HCT116 (cell line): ENCODE results near the gene ZNF860. TPM values are rescaled to one million over a fixed set of nuclear protein-coding genes. Genes with fewer than 3 reads are reported as not detected.

Source experiments
- ATAC-seq: fragments of 200-7000 bp; cut with Tn5 transposase; 2 replicates; pipeline ENCODE4 v1.9.1; 2020; ENCODE audit warnings: mild to moderate bottlenecking, moderate library complexity
- BruUV-seq: library from RNA; stranded (reverse); fragments of 400-500 nt; replicated peaks from 2 replicates; lab custom pipeline; 2021; lab: Mats Ljungman, UMichigan
- CTCF ChIA-PET: fragments of 300-600 bp; sonication (Branson Sonifier 250); formaldehyde crosslinking; loops from one replicate; lab custom pipeline; 2021; ENCODE audit warnings: antibody characterized with exemption; lab: Charles Lee
- POLR2A ChIA-PET: fragments of 300-600, 350-600 bp; sonication (Branson Sonifier 250); formaldehyde crosslinking; loops from one replicate; lab custom pipeline; 2021; ENCODE audit warnings: antibody characterized with exemption; lab: Charles Lee
- RAD21 ChIA-PET, 2 experiments: fragments of 300-600 bp; sonication (Branson Sonifier 250); formaldehyde crosslinking; loops; one replicate each; lab custom pipeline; 2023; ENCODE audit warnings: low total read pairs in 2 of 2; ENCODE audit not compliant: uncharacterized antibody in 2 of 2, unreplicated experiment in 2 of 2, low non-redundant PET in 1 of 2; lab: Charles Lee
- DNase-seq: peaks from one replicate; pipeline ENCODE4 v3.0.0-alpha.2; 2010; ENCODE audit warnings: low read depth, low spot score
- H2AFZ ChIP-seq: fragments of 200-600 bp; shearing (Covaris generic), sonication (generic); 2 replicates; pipeline ENCODE4 v1.6.1; 2017; ENCODE audit warnings: low read depth, mixed run types, mixed read lengths, antibody characterized with exemption, low read length; ENCODE audit not compliant: poor library complexity, severe bottlenecking
- H3K27ac ChIP-seq: 2 replicates; pipeline ENCODE4 v1.5.1; 2012; ENCODE audit warnings: low read depth, low read length
- H3K27me3 ChIP-seq: fragments of 200-600 bp; sonication (generic); 2 replicates; pipeline ENCODE4 v1.6.1; 2016; ENCODE audit warnings: mixed run types, low read length, mixed read lengths; ENCODE audit not compliant: insufficient read depth
- H3K36me3 ChIP-seq, 2 experiments: fragments of 200-500 bp in 1 of 2; fragments of 200-600 bp in 1 of 2; sonication (Bioruptor generic) in 1 of 2; sonication (generic) in 1 of 2; 2 replicates each; pipeline versions ENCODE4 v1.5.1 to v1.6.1; 2014 to 2016; ENCODE audit warnings: low read length in 2 of 2, inconsistent platforms in 1 of 2, mixed read lengths in 1 of 2, mixed run types in 1 of 2; ENCODE audit not compliant: insufficient read depth in 2 of 2, control insufficient read depth in 1 of 2
- H3K4me1 ChIP-seq, 2 experiments: fragments of 200-600 bp in 1 of 2; sonication (generic) in 1 of 2; 2 replicates each; pipeline versions ENCODE4 v1.5.1 to v1.6.1; 2012 to 2017; ENCODE audit warnings: low read length in 2 of 2, inconsistent platforms in 1 of 2, mild to moderate bottlenecking in 1 of 2, mixed read lengths in 1 of 2, mixed run types in 1 of 2, moderate library complexity in 1 of 2; ENCODE audit not compliant: insufficient read depth in 2 of 2, control insufficient read depth in 1 of 2
- H3K4me2 ChIP-seq: fragments of 200-600 bp; sonication (generic); 2 replicates; pipeline ENCODE4 v1.6.1; 2017; ENCODE audit warnings: mixed run types, low read length, mixed read lengths
- H3K4me3 ChIP-seq, 2 experiments: fragments of 200-600 bp in 1 of 2; sonication (generic) in 1 of 2; replicated peaks in 1 of 2; 2 replicates each; pipeline ENCODE4 v1.5.1; 2011 to 2016; ENCODE audit warnings: low read length in 2 of 2, control low read depth in 1 of 2, low read depth in 1 of 2, mild to moderate bottlenecking in 1 of 2, mixed read lengths in 1 of 2, mixed run types in 1 of 2
- H3K79me2 ChIP-seq: fragments of 200-600 bp; sonication (generic); 2 replicates; pipeline ENCODE4 v1.6.1; 2017; ENCODE audit warnings: mild to moderate bottlenecking, mixed run types, low read length, moderate library complexity, mixed read lengths; ENCODE audit not compliant: insufficient read depth
- H3K9ac ChIP-seq: fragments of 200-600 bp; sonication (generic); 2 replicates; pipeline ENCODE4 v1.6.1; 2016; ENCODE audit warnings: low read length, mixed read lengths
- H3K9me2 ChIP-seq: fragments of 200-600 bp; sonication (generic), shearing (Covaris generic); 2 replicates; pipeline ENCODE4 v1.6.1; 2017; ENCODE audit warnings: mixed run types, mild to moderate bottlenecking, moderate library complexity; ENCODE audit not compliant: insufficient read depth
- H3K9me3 ChIP-seq, 2 experiments: fragments of 200-500 bp in 1 of 2; fragments of 200-600 bp in 1 of 2; sonication (Bioruptor generic) in 1 of 2; sonication (generic) in 1 of 2; 2 replicates each; pipeline ENCODE4 v1.6.1; 2014 to 2017; ENCODE audit warnings: low read length in 2 of 2, mixed read lengths in 2 of 2, inconsistent platforms in 1 of 2, low read depth in 1 of 2, mild to moderate bottlenecking in 1 of 2, mixed run types in 1 of 2, moderate library complexity in 1 of 2; ENCODE audit not compliant: control insufficient read depth in 1 of 2, insufficient read depth in 1 of 2
- H4K20me1 ChIP-seq: fragments of 200-600 bp; sonication (generic), shearing (Covaris generic); 2 replicates; pipeline ENCODE4 v1.6.1; 2017; ENCODE audit warnings: mixed run types, mild to moderate bottlenecking, moderate library complexity; ENCODE audit not compliant: insufficient read depth
- CBX3 ChIP-seq: IDR thresholded peaks from 2 replicates; pipeline ENCODE4 v1.6.1; 2012; ENCODE audit warnings: low read depth
- EZH2 ChIP-seq: fragments of 200-600 bp; sonication (generic); IDR thresholded peaks from 2 replicates; pipeline ENCODE4 v1.6.1; 2017; ENCODE audit warnings: antibody characterized with exemption, mixed run types
- JUND ChIP-seq: IDR thresholded peaks from 2 replicates; pipeline ENCODE4 v1.6.1; 2012
- POLR2A ChIP-seq: IDR thresholded peaks from 2 replicates; pipeline ENCODE4 v1.7.0; 2011; ENCODE audit warnings: borderline replicate concordance; ENCODE audit not compliant: insufficient read depth, insufficient read length; ENCODE audit errors: extremely low read depth
- POLR2AphosphoS5 ChIP-seq: IDR thresholded peaks from 2 replicates; pipeline ENCODE4 v1.6.1; 2011; ENCODE audit warnings: mild to moderate bottlenecking, low read depth, low read length, moderate library complexity
- SIN3A ChIP-seq: IDR thresholded peaks from 2 replicates; pipeline ENCODE4 v1.6.1; 2012; ENCODE audit warnings: low read depth
- SRF ChIP-seq: IDR thresholded peaks from 2 replicates; pipeline ENCODE4 v1.6.1; 2012; ENCODE audit warnings: low read depth
- TCF7L2 ChIP-seq: IDR thresholded peaks from 2 replicates; pipeline ENCODE4 v1.7.0; 2011; ENCODE audit warnings: borderline replicate concordance, inconsistent platforms; ENCODE audit not compliant: insufficient read depth, insufficient read length; ENCODE audit errors: extremely low read depth
- YY1 ChIP-seq: IDR thresholded peaks from 2 replicates; pipeline ENCODE4 v1.6.1; 2011; ENCODE audit warnings: low read length, low read depth, moderate library complexity, mild to moderate bottlenecking; ENCODE audit not compliant: insufficient replicate concordance; ENCODE audit errors: extremely low read depth
- intact Hi-C: fragments of 100-400 bp; cut with micrococcal nuclease; formaldehyde crosslinking; loops from 2 replicates; pipeline ENCODE4 v1.10.0; 2022
- total RNA-seq: library from RNA; stranded (reverse); gene quantifications from one replicate; pipeline ENCODE4 v1.2.1, GENCODE V29; 2021; ENCODE audit not compliant: unreplicated experiment
- TF ChIP-seq, protein P1 (sequence below): IDR thresholded peaks from 2 replicates; pipeline ENCODE4 v1.6.1; 2011; ENCODE audit warnings: mild to moderate bottlenecking, low read length, moderate library complexity; ENCODE audit not compliant: insufficient replicate concordance; ENCODE audit errors: extremely low read depth
- TF ChIP-seq, protein P2 (sequence below), 3 experiments: fragments of 200-600 bp in 1 of 3; sonication (generic) in 1 of 3; IDR thresholded peaks in 2 of 3; conservative IDR thresholded peaks in 1 of 3; 2 replicates each; pipeline ENCODE4 v1.5.1; 2012 to 2017; ENCODE audit warnings: low read depth in 2 of 3, low read length in 2 of 3, antibody characterized with exemption in 1 of 3, borderline replicate concordance in 1 of 3, control low read depth in 1 of 3, mild to moderate bottlenecking in 1 of 3, mixed read lengths in 1 of 3, mixed run types in 1 of 3, moderate library complexity in 1 of 3; ENCODE audit not compliant: insufficient read depth in 1 of 3
- TF ChIP-seq, protein P3 (sequence below): IDR thresholded peaks from 2 replicates; pipeline ENCODE4 v1.6.1; 2012
- TF ChIP-seq, protein P4 (sequence below): IDR thresholded peaks from 2 replicates; pipeline ENCODE4 v1.6.1; 2012

The ZNF860 gene
- total RNA-seq, 1 experiment from 2014 or later: 2.9 TPM

DNA sequence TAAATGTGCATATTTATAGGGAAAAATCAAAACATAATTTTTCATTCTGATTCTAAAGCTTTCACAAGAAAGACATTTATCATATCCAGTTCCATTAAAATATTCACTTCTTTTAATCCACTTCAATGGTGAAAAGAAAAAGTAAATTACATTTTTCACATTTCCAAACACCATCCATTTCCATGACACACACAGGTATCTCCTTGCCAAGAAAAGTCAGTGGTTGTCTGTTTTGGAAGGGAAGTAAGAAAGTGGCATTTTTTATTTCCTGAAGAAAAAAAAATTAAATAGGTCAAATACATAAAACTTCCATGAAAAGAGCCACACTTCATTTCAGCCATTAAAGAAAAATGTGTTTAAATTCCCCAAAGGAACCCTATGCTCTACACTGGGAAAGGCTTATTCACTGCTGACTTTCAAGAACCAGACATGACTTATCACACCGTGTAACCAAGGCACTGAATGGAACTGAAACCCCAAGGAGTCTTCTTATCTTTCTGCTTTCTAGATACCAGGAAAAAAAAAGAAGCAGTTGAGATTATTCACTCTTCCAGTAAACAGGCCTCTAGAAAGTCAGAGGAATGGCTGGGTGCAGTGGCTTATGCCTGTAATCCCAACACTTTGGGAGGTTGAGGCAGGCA lies 45.0 kb upstream of the ZNF860 start (continued):
- TF ChIP-seq, protein P1, sequence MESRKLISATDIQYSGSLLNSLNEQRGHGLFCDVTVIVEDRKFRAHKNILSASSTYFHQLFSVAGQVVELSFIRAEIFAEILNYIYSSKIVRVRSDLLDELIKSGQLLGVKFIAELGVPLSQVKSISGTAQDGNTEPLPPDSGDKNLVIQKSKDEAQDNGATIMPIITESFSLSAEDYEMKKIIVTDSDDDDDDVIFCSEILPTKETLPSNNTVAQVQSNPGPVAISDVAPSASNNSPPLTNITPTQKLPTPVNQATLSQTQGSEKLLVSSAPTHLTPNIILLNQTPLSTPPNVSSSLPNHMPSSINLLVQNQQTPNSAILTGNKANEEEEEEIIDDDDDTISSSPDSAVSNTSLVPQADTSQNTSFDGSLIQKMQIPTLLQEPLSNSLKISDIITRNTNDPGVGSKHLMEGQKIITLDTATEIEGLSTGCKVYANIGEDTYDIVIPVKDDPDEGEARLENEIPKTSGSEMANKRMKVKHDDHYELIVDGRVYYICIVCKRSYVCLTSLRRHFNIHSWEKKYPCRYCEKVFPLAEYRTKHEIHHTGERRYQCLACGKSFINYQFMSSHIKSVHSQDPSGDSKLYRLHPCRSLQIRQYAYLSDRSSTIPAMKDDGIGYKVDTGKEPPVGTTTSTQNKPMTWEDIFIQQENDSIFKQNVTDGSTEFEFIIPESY: no peak
- TF ChIP-seq POLR2A (no peak), TCF7L2 (no peak), YY1 (no peak), POLR2AphosphoS5 (no peak)
- TF ChIP-seq, protein P2, sequence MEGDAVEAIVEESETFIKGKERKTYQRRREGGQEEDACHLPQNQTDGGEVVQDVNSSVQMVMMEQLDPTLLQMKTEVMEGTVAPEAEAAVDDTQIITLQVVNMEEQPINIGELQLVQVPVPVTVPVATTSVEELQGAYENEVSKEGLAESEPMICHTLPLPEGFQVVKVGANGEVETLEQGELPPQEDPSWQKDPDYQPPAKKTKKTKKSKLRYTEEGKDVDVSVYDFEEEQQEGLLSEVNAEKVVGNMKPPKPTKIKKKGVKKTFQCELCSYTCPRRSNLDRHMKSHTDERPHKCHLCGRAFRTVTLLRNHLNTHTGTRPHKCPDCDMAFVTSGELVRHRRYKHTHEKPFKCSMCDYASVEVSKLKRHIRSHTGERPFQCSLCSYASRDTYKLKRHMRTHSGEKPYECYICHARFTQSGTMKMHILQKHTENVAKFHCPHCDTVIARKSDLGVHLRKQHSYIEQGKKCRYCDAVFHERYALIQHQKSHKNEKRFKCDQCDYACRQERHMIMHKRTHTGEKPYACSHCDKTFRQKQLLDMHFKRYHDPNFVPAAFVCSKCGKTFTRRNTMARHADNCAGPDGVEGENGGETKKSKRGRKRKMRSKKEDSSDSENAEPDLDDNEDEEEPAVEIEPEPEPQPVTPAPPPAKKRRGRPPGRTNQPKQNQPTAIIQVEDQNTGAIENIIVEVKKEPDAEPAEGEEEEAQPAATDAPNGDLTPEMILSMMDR (IDR thresholded peaks at IDR 0.05 in 2 of 3, conservative IDR thresholded peaks at IDR 0.05 in 1 of 3; ENCODE audit: borderline replicate concordance in 1 of 3, insufficient read depth in 1 of 3, low read depth in 2 of 3, low read length in 2 of 3): no peak
- TF ChIP-seq, protein P3, sequence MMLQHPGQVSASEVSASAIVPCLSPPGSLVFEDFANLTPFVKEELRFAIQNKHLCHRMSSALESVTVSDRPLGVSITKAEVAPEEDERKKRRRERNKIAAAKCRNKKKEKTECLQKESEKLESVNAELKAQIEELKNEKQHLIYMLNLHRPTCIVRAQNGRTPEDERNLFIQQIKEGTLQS: no peak

DNA sequence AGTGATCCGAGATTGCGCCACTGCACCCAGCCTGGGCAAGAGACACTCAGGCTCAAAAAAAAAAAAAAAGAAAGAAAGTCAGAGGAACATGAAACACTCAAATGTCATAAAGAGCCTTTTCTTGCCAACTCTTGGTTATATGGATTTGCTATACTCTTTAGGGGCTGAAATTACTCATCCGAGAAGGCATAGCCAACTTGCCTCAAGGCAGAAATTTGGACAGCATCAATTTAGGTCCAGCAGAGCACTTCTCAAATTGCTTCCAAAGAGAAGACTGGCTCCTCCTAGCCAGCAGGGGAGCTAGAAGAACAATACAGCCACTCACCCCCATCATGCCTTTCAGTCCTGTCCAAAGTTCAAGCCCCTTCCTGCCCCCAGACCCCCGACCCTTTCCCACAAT lies 44.3 kb upstream of the ZNF860 start:
- DNase-seq (no peak), ATAC-seq (no peak)
- no peak overlapping the region for H2AFZ ChIP-seq
- H4K20me1 ChIP-seq: peaks cover 3% of the 10 kb centered on the region; the same call in 1 of the 2 replicates
- H3K9ac ChIP-seq: no peak overlapping the region
- H3K9me3 ChIP-seq: no peaks in the 10 kb centered on the region
- ChIA-PET POLR2A (no interaction called here), CTCF (no interaction called here), RAD21 (no interaction called here)
- BruUV-seq: no TSS peak
- peaks cover 9 to 17% of the 10 kb centered on the region in 2 experiments; a peak in 3 of 4 replicates for H3K4me1 ChIP-seq
- H3K27ac ChIP-seq: no peak overlapping the region
- H3K79me2 ChIP-seq: peaks cover 7% of the 10 kb centered on the region; the same call in 1 of the 2 replicates
- no peak overlapping the region for H3K4me3 ChIP-seq
- H3K9me2 ChIP-seq: no peaks in the 10 kb centered on the region
- no peak overlapping the region for H3K4me2 ChIP-seq
- H3K36me3 ChIP-seq: no peaks in the 10 kb centered on the region
- H3K27me3 ChIP-seq: no peaks in the 10 kb centered on the region
- intact Hi-C loops: no loop called here
- TF ChIP-seq CBX3: no peak
- TF ChIP-seq, protein P3: no peak
- TF ChIP-seq EZH2: no peak
- no peak for TF ChIP-seq JUND
- TF ChIP-seq, protein P1: no peak
- TF ChIP-seq SIN3A: no peak
- TF ChIP-seq TCF7L2: no peak
- no peak for TF ChIP-seq SRF
- TF ChIP-seq, protein P4, sequence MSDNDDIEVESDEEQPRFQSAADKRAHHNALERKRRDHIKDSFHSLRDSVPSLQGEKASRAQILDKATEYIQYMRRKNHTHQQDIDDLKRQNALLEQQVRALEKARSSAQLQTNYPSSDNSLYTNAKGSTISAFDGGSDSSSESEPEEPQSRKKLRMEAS: no peak
- TF ChIP-seq POLR2AphosphoS5: no peak
